D341Med (cell line): ENCODE results near the gene SIK2.

ENCODE experiments used
- DNase-seq: peaks from one replicate; pipeline ENCODE4 v3.0.0; 2012; ENCODE audit warnings: low spot score

SIK2 gene

DNA sequence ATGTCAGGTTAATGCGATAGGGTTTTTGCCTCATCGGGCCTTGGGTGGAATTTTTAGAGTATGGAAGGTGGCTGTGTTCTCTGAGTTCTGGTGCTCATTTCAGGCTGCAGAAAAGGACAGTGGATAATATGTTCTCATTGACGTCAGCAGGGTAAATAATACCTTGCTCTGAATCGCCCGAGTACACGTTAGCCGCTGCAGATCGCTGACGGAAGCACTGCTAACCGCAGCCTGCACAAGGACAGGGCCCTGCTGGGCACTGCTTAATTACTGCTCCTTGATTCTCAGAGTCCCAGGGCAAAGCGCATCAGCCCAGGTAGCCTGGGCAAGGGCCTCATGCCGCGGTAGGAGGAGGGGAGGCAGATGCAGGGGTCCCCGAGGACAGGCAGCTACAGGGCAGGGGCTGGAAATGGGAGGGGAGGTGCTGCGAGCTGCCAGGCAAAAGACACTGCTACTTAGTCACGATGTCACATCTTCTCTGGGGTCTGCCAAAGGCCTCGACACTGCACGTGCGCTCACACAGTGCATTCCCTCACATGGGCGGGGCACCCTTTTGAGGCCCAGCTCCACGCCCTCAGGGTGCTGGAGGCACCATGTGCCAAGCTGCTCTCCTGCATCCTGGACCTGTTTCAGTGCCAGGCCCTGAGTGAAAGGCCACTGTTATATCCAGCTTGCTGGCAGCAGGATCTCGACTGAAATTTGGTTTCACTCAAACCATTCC lies 128.8 kb downstream of the SIK2 start:
- DNase-seq, result no peak

DNA sequence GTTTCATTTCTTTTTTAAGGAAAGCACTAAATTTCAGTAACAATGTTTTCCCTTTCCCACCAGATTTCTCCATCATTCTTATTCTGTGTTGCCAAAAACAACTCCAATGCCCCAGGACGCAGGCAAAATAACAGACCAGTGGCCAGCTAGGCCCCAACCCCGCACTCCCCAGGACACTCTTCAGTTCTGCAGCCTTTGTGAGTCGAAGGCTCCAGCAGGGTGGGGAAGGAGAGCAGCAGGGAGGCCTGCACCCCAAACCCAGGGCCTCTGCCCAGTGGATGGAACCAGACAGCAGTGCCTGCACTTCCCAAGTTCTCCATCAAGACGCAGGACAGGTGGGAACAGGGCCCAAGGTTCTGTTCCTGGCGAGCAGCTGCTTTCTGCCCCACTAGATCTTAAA lies 129.6 kb downstream of the SIK2 start:
- DNase-seq, result no peak

DNA sequence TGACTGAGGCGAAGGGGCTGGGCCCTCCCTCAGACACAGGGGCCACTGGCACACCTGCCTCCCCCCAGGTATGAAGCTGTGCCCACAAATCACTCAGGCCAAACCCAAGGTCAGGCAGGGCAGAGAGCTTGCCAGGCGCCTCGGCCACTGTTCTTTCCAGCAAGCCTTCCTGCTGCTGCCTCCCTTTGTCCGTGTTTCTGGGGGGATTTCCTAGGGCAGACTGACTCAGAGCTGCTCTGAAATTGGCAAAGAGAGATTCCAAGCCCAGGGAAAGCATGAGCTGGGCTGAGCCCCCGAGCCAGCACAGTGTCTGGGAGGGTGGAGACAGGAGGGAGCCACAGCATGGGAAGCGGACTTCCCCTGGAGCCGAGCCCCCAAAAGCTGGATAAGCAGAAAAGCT lies 130.8 kb downstream of the SIK2 start:
- no peak for DNase-seq

DNA sequence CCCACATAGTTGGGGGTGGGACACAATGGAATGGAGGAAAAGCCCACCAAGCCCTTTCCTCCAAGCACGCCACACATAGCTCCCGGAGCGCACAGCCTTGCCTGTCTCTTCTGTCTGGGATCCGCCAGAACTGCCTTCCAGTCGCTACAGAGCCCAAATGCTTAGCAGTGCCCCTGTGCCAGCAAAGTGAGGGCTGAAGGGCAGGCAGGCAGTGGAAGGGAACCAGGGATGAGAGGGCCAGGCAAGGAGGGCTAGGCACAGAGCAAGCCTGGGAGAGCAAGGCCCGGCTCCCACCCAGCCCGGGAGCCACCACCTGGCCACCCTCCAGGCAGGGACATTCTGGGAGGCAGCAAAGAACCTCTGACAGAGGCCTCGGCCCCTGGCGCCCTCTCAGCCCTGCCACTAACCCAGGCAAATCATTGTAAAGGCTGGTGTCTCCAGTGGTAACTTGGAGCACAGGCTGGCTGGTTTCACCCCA lies 131.4 kb downstream of the SIK2 start:
- DNase-seq, result no peak

DNA sequence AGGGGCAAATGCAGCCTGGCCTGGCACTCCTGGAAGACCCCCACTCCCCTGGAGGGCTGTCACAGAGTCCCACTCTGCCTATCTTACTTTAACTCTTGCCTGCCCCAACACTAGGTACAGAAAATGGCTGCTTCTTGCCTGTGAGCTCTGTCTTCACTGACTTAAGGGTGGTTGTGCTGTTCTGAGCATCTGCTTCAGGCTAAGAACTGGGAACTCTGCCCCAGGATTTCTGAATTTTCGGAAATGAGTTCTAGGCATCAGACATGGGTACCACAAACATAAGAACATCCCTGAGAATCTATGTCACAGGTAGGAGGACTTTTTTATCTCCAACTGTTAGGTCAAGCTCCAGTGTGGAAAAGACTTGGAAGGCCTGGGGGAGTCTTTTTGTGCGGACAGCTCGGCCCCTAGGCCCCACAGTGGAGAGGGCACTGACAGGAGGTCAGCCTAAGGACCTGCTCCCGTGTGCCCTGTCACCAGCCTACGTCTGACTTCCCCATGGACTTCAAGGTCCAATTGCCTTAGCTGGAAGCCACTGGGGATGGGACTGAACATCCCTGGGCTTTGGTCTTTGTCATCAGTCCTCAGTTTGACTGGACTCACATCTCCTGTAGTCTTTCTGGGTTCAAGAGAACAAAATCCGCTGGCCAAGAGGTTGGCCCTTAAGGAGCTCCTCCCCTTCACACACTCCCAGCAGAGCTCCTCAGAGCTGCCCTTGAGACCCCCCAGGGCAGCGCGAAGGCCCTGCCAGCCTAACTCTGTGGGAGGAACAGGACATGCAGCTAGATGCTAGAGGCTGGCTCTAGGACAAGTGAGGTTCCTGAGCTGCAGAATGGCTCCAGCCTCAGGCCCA lies 132.1 kb downstream of the SIK2 start:
- DNase-seq, result no peak

DNA sequence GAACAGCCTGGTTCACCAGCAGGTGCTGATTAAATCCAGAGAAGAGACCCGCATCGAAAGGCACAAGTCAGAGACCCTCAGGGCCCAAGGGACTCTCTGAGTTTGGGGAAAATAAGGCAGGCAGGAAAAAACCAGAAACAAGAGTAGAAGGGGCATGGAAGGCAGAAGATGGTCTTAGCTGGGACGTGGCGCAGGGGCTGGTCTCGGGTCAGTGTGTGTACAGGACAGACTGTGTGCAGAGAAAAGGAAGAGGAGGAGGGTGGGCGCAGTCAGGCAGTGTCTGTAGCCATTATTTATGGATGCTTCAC lies 132.7 kb downstream of the SIK2 start:
- no peak for DNase-seq

DNA sequence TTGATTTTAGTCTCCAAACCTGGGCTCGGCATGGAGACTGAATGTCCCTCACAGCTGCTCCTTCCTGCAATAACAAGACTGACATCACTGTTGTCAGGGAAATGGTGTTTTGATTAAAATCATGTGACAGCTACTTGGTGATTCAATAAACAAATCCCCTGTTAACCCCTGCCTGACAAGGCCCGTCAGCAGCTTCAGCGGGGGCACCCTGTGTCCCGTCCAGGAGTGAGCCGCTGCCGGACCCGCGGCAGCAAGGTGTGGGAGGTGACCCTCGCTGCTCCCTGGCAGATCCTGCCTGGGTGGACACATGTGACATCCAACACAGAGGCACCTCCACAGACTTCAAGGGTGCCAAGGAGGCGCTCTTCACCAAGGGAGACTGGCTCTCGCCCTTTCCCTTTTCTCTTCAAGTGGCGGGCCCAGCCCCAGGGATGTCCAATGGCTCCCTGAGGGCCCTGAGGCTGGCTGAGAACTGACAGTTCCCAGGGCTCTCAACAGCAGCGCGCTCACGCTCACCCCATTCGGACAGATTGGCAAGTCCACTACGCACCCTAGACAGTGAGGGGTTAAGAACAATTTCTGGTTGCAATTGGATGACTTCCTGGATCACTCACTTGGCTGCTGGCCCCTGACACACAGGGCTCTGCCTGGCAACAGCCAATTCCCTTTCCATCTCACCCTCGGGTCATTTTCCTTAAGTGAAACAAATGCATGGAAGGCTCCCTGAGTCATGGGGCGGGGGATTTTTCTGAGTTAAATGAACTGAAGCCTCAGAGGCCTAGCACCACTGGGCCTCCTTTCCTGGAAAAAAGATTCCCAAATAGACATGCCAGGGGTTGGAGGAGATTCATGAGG lies 133.2 kb downstream of the SIK2 start:
- DNase-seq, result no peak

DNA sequence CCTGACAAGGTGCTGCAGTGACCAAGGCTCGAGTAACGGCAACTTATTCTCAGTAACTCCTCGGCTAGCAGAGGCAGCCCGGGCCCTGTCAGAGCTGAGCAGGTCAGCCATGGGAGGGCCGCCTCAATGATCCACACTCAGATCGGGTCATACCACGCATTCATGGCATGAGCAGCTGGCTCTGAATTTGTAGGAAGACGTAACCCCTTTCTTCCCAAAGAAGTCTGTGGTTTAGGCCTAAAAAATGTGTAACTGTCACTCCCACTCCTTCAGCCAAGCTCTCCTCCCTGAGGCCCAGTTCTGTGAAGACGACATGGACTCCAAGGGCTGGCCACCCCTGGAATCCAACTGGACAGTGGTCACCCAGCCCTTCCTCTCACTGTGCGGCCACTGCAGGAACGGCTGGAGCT lies 133.9 kb downstream of the SIK2 start:
- no peak for DNase-seq

DNA sequence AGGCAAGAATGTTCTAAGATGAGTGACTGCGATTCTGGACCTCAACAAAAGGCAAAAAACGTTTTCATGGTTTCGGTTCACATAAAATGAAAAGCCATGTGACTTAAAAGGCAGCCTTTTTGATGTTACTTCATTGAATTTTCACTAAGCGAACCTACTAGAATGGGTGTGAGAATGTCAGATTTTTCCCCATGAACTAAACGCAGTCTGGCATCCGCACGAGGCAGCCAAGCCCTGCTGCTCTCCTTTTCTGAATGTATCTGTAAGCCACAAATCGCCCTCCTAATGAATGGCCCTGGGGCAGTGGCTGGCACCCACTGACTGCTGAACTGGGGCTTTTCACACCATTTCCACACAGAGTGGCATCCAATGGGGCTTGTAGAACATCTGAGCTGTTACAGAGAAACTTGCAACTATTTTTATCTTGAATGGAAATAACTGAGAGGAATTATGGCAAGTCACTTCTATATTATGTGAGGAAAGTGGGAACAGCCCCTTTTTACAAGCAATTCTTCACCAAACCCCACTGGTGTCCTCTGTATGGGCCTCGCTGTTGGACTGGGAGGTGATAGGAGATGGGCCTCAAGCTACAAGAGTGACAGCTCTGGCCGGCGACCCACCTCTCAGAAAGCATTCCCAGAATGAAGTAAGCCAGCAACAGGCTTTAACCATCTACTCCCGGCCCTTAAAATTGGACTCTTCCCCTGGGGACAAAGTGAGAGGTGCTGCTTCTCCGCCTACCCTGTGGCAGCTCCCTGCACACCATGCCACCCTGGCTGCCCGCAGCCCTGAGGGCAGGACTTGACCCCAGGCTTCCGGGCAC lies 134.6 kb downstream of the SIK2 start:
- DNase-seq, result no peak

DNA sequence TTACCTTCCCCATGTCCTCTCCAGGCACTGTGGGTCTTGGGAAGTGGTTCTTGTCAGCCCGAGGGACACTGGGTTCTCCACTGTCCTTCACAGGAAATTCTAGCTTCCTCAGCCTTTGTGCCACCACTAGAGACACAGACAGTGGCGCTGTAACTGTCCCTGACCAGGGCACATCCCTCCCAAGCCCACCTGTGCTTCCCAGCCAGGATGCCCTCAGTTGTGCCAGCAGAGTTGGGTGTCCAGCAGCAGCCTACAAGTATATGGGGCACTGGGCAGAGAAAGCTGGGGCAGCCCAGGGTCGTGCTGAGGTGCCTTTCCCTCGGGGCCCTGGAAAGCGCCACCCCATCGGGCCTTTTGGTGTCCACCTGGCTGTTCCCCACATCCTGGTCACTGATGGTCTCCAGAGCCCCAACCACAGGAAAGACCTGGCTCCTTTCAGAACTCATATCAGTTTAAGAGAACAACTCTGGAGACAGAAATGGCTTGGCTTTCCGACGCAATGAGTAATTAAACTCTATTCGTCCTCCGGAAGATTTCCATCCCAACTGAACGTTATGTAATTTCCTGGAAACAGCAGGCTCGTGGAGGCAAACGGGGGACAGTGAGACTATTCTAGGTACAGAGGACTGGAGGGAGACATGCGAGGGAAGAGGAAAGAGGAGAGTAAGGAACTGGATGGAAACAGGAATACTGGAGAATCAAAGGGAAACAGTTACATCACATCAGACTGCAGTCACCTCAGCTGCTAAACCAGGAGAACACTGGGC lies 135.4 kb downstream of the SIK2 start:
- no peak for DNase-seq

DNA sequence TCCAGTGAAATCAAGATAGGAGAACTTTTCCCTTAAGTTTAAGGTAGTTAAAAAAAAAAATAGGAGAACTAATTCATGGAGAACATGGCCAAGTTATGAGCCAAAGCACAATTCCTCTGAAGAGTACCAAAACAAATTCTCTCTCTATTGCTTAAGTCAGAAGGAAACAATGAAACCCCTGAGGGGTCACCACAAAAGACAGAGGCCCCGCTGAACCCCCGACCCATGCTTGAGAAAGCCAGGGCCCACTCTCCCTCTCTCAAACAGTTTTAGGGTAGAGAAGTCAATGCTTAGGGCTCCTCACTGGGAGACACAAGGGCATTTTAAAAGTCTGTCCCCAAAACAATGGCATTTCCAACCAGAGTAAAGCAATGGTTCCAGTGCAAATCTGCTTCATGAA lies 137.1 kb downstream of the SIK2 start:
- DNase-seq, result no peak

DNA sequence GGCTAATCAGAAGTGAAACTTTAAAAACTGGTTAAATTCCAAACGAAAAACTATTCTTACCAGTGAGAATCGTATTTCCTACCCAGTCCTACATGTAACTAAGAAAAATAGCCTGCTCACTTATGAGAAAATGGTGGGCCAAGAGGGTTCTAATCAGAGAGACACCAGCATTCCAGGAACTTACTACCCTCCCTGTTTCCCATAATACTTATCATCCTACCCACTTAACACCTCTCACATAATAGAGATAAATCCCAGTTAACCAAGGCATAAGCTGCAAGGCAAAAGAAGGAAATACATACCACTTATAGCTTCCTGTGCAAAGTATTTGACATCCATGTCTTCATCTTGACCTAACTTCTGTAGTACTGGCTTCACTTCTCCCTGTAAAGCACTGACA lies 139.5 kb downstream of the SIK2 start:
- DNase-seq, result no peak

DNA sequence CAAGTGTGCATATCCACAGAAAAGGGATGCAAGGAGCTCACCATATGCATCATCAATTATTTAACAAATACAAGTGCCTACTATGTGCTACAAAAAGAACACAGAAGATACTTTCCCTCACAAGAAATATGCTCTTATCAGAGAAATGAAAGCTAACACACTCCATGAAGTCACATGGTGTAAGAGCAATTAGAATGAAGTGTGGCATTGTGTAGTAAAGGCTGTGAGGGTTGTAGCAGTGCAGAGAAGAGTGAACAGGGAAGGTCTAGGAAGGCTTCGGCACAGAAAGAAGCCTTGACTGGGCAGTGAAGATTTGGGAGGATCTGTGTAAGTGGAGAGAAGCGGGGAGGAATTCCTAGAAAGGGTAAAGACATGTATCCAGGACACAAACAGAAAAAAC lies 141.5 kb downstream of the SIK2 start:
- no peak for DNase-seq

DNA sequence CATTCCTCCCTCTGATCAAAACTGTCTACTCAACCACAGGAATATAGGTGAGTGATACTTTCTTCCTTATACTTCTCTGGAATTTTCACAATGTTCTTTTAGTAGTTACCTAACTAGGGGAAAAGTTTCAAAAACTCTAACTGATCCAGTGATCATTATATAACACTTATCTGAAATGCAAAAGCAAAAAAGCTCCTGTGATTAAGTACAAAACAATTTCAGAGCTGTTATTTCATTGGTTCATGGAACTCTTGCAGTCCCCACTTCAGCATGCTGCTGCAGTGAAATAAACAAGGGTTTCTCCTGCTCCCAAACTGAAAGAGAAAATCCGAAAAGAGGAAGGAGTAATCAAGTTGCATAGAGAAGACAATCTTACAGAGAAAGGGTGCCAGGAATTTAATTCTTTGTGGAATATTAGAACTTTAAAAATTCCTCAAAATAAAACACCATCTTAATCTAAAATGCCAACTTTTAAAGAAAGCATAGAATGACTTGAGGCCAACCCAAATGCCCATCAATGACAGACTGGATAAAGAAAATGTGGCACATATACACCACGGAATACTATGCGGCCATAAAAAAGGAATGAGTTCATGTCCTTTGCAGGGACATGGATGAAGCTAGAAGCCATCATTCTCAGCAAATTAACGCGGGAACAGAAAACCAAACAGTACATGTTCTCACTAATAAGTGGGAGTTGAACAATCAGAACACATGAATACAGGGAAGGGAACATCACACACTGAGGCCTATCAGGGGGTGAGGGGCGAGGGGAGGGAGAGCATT lies 143.7 kb downstream of the SIK2 start:
- DNase-seq, result no peak

DNA sequence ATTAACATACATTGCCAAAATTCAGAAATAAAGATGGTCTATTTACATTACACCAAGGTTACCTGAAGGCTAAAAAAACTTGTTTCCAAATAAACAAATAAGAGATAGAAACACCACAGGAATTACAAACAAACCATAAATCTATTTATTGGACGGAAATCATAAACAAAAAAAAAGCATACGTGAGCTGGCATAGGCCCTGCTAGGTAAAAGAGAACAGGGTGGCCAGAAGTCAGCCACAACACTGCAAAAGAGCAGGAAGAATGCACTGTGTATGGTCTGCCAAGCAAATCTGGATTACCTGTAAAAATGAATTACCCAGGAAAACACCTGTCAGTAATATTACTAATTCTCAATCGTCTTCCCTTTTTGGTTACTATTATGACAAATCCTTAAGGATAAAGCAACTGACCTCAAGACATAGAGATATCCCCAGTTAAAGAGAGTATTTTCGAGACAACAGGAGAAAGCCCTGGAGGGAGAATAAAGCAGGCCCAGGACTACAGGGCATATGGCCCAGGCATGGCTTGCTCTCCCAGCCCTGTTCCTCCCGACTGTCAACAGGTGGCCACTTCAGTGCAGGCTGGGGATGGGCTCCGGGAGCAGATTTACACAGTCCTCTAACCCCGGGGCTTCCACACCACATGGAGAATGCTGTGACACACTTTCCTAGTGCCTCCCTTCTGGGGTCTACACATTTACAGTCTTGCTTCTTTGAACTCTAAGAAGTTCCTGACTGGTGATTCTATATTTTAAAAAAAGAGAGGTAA lies 146.0 kb downstream of the SIK2 start:
- no peak for DNase-seq

DNA sequence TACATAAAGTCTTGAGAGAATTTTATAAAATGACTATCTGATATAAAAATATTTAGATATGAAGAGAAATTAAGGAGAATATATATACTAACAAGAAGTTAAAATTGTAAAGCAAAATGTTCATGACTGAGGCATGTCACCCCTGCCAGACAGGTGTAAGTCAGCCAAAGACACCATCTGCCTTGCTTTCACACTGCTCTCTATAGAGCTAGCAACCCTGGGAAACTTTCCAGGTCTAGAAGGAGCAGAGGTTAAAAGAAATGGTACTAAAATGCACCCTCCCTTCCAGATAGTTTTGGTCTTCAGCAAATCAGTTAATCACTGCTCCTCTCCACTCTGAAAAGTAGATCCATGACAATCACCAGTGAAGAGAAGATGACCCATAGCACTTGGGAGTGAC lies 147.4 kb downstream of the SIK2 start:
- no peak for DNase-seq

DNA sequence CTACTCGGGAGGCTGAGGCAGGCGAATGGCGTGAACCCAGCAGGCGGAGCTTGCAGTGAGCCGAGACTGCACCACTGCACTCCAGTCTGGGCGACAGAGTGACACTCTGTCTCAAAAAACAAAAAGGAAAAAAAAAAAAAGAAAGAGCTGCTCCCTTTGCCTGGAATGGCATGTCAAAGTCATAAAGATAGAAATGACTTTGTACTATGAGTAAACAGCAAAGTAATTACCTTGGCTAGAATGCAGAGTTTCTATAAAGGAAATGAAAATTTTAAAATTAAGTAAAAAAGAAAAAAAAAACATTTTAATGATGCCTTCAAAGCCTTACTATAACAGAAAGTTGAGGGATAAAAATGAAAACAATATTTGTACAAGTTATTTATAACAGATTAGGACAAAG lies 153.8 kb downstream of the SIK2 start:
- no peak for DNase-seq

DNA sequence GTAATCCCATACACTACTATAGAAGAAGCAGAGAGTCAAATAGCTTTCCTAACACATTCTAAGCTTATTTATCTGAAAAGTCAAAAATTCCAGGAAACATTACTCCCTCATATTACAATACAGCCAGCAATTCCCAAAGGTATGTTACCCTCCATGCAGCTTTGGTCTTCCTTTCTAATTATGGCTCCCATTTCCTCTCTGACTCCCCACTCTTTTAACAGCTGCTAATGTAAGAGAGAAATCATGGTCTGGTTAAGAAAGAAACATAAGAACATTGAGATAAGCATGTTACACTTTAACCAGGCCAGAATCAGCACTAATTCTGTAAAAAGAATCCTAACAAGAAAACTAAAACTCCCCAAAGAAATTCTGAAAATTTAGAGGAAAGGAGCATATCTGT lies 157.1 kb downstream of the SIK2 start:
- no peak for DNase-seq

DNA sequence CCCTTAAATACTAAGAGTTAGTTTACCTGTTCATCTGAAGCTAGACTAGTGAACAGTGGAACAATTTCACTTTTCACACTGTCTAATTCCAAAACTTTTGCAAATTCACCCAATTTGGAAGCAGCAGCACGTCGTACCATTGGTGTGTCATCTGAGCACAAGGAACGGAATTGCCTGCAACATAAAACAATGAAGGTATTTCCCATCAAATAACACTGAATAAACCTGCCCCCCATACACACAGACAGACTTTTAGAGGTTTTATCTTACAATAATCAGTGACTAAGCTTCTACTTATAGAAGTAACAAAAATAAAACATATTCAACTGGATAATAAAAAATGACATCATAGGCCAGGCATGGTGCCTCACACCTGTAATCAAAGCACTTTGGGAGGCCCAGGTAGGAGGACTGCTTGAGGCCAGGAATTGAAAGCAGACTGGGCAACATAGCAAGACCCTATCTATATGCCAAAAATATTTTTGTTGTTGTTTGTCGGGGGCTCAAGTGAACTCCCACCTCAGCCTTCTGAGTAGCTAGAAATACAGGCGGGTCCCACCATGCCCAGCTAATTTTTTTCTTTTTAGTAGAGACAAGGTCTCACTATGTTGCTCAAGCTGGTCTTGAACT lies 157.6 kb downstream of the SIK2 start:
- DNase-seq, result no peak
